ENCODE measurements around the gene ASMT.

The ASMT gene

GRCh38 chrX:1658071-1658491 lies 43.2 kb downstream of the ASMT start:
- TF ChIP-seq FOXM1 (IDR thresholded peaks at IDR 0.05; ENCODE audit: borderline replicate concordance, low read depth) (no peak), USF1 (IDR thresholded peaks at IDR 0.05) (no peak), ZBTB7A (IDR thresholded peaks at IDR 0.05; ENCODE audit: low read depth) (no peak), CREB1 (IDR thresholded peaks at IDR 0.05; ENCODE audit: low read depth) (no peak), CEBPB (IDR thresholded peaks at IDR 0.05) (no peak), TCF12 (IDR thresholded peaks at IDR 0.05; ENCODE audit: low read depth) (no peak), EP300 (IDR thresholded peaks at IDR 0.05; ENCODE audit: borderline replicate concordance) (no peak), YY1 (IDR thresholded peaks at IDR 0.05; ENCODE audit: low read depth) (no peak), TAF1 (IDR thresholded peaks at IDR 0.05; ENCODE audit: low read depth) (no peak), TEAD4 (IDR thresholded peaks at IDR 0.05) (no peak)
- TF ChIP-seq, protein P1, sequence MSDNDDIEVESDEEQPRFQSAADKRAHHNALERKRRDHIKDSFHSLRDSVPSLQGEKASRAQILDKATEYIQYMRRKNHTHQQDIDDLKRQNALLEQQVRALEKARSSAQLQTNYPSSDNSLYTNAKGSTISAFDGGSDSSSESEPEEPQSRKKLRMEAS (IDR thresholded peaks at IDR 0.05) = no peak

DNA sequence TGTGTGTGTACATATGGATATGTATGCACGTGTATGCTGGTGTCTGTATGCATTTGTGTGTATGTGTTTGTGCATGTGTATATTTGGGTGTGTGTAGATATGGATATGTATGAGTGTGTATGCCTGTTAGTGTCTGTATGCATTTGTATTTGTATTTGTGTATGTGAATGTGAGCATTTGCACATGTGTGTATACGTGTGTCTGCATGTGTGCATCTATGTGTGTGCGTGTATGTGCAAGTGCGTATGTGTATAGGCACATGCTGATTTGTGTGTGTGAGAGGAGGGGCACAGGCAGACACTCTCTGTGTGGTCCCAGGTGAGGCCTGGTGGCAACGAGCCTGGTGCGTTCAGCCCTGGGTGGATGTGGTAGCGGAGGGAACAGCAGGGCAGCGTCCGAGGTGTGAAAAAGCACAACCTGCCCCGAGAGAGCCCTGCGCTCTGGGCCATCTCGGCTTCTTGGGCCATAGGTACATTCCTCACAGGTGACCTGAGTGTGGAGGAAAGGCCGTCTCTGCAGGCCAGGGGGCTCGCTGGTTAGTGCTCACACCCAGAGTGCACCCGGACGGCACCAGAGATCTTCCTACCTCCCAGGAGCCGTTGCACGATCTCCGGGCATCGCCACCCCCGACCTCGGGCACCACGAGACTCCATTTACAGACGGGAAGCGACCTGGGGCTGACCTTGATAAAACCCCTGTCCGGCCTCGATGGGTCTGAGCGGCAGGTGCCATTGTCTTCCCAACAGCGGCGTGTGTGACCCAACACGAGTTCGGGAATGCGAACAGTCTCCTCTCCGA lies 45.0 kb downstream of the ASMT start:
- TF ChIP-seq CEBPB (IDR thresholded peaks at IDR 0.05) (no peak), TCF12 (IDR thresholded peaks at IDR 0.05; ENCODE audit: low read depth) (no peak), TEAD4 (IDR thresholded peaks at IDR 0.05) (no peak), RAD21 (IDR thresholded peaks at IDR 0.05; ENCODE audit: low read depth) (no peak)

DNA sequence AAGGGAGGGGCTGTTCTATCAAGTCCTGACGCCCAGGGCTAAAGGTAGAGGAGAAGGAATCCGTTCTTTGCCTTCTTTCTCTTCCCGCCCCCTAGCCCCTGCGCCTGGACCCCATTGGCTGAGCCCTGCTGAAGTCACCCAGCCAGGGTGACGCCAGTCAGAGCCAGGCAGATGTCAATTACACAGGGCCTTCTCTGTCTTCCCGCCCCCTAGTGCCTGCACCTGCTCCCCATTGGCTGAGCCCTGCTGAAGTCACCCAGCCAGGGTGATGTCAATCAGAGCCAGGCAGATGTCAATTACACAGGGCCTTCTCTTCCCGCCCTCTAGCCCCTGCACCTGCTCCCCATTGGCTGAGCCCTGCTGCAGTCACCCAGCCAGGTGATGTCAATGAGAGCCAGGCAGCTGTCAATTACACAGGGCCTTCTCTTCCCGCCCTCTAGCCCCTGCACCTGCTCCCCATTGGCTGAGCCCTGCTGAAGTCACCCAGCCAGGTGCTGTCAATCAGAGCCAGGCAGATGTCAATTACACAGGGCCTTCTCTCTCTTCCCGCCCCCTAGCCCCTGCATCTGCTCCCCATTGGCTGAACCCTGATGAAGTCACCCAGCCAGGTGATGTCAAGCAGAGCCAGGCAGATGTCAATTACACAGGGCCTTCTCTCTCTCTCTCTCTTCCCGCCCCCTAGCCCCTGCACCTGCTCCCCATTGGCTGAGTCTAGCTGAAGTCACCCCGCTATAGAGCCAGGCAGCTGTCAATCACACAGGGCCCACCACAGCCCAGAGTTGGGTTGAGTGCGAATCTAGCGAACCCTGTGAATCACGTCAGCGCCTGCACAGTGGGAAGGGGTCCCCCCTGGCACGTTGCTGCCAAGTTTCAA lies 46.4 kb downstream of the ASMT start:
- TF ChIP-seq FOXM1 (IDR thresholded peaks at IDR 0.05; ENCODE audit: borderline replicate concordance, low read depth) = no peak
- TF ChIP-seq TEAD4 (IDR thresholded peaks at IDR 0.05) = no peak
- no peak for TF ChIP-seq CEBPB (IDR thresholded peaks at IDR 0.05)
- TF ChIP-seq YY1 (IDR thresholded peaks at IDR 0.05; ENCODE audit: low read depth) = no peak
- no peak for TF ChIP-seq EP300 (IDR thresholded peaks at IDR 0.05; ENCODE audit: borderline replicate concordance)
- TF ChIP-seq, protein P1 (IDR thresholded peaks at IDR 0.05) = no peak

GRCh38 chrX:1661922-1662221 lies 47.0 kb downstream of the ASMT start:
- TF ChIP-seq, protein P1 (IDR thresholded peaks at IDR 0.05) = no peak
- TF ChIP-seq TAF1 (IDR thresholded peaks at IDR 0.05; ENCODE audit: low read depth) (no peak), EP300 (IDR thresholded peaks at IDR 0.05; ENCODE audit: borderline replicate concordance) (no peak), YY1 (IDR thresholded peaks at IDR 0.05; ENCODE audit: low read depth) (no peak), EGR1 (IDR thresholded peaks at IDR 0.05) (no peak), CREB1 (IDR thresholded peaks at IDR 0.05; ENCODE audit: low read depth) (no peak)

GRCh38 chrX:1667566-1667965 lies 52.7 kb downstream of the ASMT start:
- TF ChIP-seq ZBTB7A (IDR thresholded peaks at IDR 0.05; ENCODE audit: low read depth) (no peak), TCF12 (IDR thresholded peaks at IDR 0.05; ENCODE audit: low read depth) (no peak), FOXM1 (IDR thresholded peaks at IDR 0.05; ENCODE audit: borderline replicate concordance, low read depth) (no peak), REST (IDR thresholded peaks at IDR 0.05; ENCODE audit: low read depth) (no peak), USF1 (IDR thresholded peaks at IDR 0.05) (no peak), TAF1 (IDR thresholded peaks at IDR 0.05; ENCODE audit: low read depth) (no peak), CREB1 (IDR thresholded peaks at IDR 0.05; ENCODE audit: low read depth) (no peak), CEBPB (IDR thresholded peaks at IDR 0.05) (no peak), YY1 (IDR thresholded peaks at IDR 0.05; ENCODE audit: low read depth) (no peak), TEAD4 (IDR thresholded peaks at IDR 0.05) (no peak), EGR1 (IDR thresholded peaks at IDR 0.05) (no peak), NFIC (IDR thresholded peaks at IDR 0.05) (no peak), RAD21 (IDR thresholded peaks at IDR 0.05; ENCODE audit: low read depth) (no peak), EP300 (IDR thresholded peaks at IDR 0.05; ENCODE audit: borderline replicate concordance) (no peak)
- TF ChIP-seq, protein P1 (IDR thresholded peaks at IDR 0.05) = no peak

DNA sequence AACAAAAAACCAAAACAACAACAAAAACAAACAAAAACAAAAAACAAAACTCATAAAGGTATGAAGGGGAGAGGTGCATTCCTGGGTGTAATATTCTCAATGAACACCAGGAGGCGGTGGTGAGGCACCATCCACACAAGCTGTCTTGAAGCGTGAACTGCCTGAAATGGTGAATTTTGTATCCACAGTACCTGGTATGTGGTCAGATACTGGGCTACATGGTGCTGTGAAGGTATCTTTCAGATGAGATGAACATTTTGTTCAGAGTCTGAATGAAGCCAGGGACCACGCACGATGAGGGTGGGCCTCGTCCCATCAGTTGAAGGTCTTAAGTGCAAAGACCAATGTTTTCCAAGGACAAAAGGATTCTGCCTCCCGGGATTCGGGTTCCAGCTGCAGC lies 58.5 kb downstream of the ASMT start:
- TF ChIP-seq USF1 (IDR thresholded peaks at IDR 0.05) = no peak
- peak; percentile 58 for TF ChIP-seq RAD21 (IDR thresholded peaks at IDR 0.05; ENCODE audit: low read depth)
